CD4-positive, CD25-positive, alpha-beta regulatory T cell (primary cell): ENCODE data around the gene TMIE. TPM values are rescaled to one million over a fixed set of nuclear protein-coding genes. Genes with fewer than 3 reads are reported as not detected.
A peak's percentile ranks its signal among the peaks of the same experiment; 100 is the strongest.

Experiments used
- ATAC-seq, 2 donors: fragments of 150-1000 bp; cut with Tn5 transposase; one replicate each; pipeline ENCODE4 v1.10.0; 2021; ENCODE audit warnings: low read depth in 2 of 2, moderate number of reproducible peaks in 2 of 2, moderate library complexity in 1 of 2
- DNase-seq, 3 donors: peaks; one replicate each; pipeline versions ENCODE4 v3.0.0 to v3.0.0-alpha.2; 2012 to 2022; ENCODE audit warnings: mixed read lengths in 1 of 3
- H3K27ac ChIP-seq: one replicate; pipeline ENCODE4 v1.7.0; 2013; ENCODE audit warnings: mild to moderate bottlenecking, low read length; ENCODE audit not compliant: insufficient read depth, poor library complexity, severe bottlenecking
- H3K27me3 ChIP-seq: one replicate; pipeline ENCODE4 v1.7.0; 2013; ENCODE audit warnings: low read length; ENCODE audit not compliant: control insufficient read depth, insufficient read depth
- H3K36me3 ChIP-seq: one replicate; pipeline ENCODE4 v1.7.0; 2013; ENCODE audit warnings: mild to moderate bottlenecking, low read length, moderate library complexity; ENCODE audit not compliant: control insufficient read depth, insufficient read depth
- H3K4me1 ChIP-seq: 2 replicates; pipeline ENCODE4 v1.7.0; 2013; ENCODE audit warnings: mild to moderate bottlenecking, low read length; ENCODE audit not compliant: insufficient read depth, control insufficient read depth, poor library complexity, severe bottlenecking
- H3K4me3 ChIP-seq: one replicate; pipeline ENCODE4 v1.7.0; 2013; ENCODE audit warnings: low read depth, mild to moderate bottlenecking, low read length, moderate library complexity
- H3K9me3 ChIP-seq, 2 experiments: 1 replicate in 1 of 2; 2 replicates in 1 of 2; pipeline ENCODE4 v1.7.0; 2013; ENCODE audit warnings: low read length in 2 of 2, mild to moderate bottlenecking in 1 of 2, moderate library complexity in 1 of 2; ENCODE audit not compliant: control insufficient read depth in 2 of 2
- H3K27ac Mint-ChIP-seq, 3 donors: one replicate each; pipeline ENCODE4 v1.8.0; 2020 to 2022; ENCODE audit warnings: mild to moderate bottlenecking in 3 of 3, mixed read lengths in 3 of 3, moderate library complexity in 2 of 3
- H3K27me3 Mint-ChIP-seq: one replicate; pipeline ENCODE4 v1.8.0; 2022; ENCODE audit warnings: mild to moderate bottlenecking, mixed read lengths
- H3K36me3 Mint-ChIP-seq: one replicate; pipeline ENCODE4 v1.8.0; 2020; ENCODE audit warnings: mixed read lengths
- H3K4me1 Mint-ChIP-seq, 4 donors: one replicate each; pipeline ENCODE4 v1.8.0; 2020 to 2022; ENCODE audit warnings: mixed read lengths in 4 of 4, mild to moderate bottlenecking in 1 of 4
- H3K4me3 Mint-ChIP-seq, 4 donors: one replicate each; pipeline ENCODE4 v1.8.0; 2020 to 2022; ENCODE audit warnings: mild to moderate bottlenecking in 4 of 4, mixed read lengths in 4 of 4, moderate library complexity in 3 of 4
- H3K9me3 Mint-ChIP-seq, 7 donors: one replicate each; pipeline ENCODE4 v1.8.0; 2020 to 2022; ENCODE audit warnings: mixed read lengths in 7 of 7, mild to moderate bottlenecking in 3 of 7, moderate library complexity in 2 of 7
- polyA plus RNA-seq, 4 donors: library from polyadenylated mRNA; unstranded; fragments of 300-500 nt; fragmentation: Illumina TruSeq; gene quantifications; one replicate each; pipeline ENCODE4 v1.2.3, GENCODE V29; 2021
- total RNA-seq: library from RNA; stranded (reverse); gene quantifications from one replicate; pipeline ENCODE4 v1.2.3, GENCODE V29; 2022

TMIE gene
- total and polyA plus RNA-seq, 5 donors from 2014 or later: 0.60 to 1.9 (median 1.5) TPM

GRCh38 chr3:46670891-46671427 lies 30.2 kb upstream of the TMIE start:
- Histone ChIP-seq H3K27ac (no peak overlapping the region), H3K4me3 (no peak overlapping the region), H3K36me3 (no peaks in the 10 kb centered on the region), H3K9me3 (no peaks in the 10 kb centered on the region), H3K27me3 (no peaks in the 10 kb centered on the region), H3K4me1 (no peaks in the 10 kb centered on the region)
- DNase-seq (no peak), ATAC-seq (no peak)
- no peak overlapping the region for H3K4me3 Mint-ChIP-seq
- peaks cover 4% of the 10 kb centered on the region for H3K36me3 Mint-ChIP-seq
- H3K4me1 Mint-ChIP-seq: no peaks in the 10 kb centered on the region
- H3K9me3 Mint-ChIP-seq: peaks cover 0 to 1% (median 0%) of the 10 kb centered on the region in 7 donors
- H3K27me3 Mint-ChIP-seq: no peaks in the 10 kb centered on the region
- peak overlapping the region in 1 of 3 donors; percentile 76 for H3K27ac Mint-ChIP-seq

DNA sequence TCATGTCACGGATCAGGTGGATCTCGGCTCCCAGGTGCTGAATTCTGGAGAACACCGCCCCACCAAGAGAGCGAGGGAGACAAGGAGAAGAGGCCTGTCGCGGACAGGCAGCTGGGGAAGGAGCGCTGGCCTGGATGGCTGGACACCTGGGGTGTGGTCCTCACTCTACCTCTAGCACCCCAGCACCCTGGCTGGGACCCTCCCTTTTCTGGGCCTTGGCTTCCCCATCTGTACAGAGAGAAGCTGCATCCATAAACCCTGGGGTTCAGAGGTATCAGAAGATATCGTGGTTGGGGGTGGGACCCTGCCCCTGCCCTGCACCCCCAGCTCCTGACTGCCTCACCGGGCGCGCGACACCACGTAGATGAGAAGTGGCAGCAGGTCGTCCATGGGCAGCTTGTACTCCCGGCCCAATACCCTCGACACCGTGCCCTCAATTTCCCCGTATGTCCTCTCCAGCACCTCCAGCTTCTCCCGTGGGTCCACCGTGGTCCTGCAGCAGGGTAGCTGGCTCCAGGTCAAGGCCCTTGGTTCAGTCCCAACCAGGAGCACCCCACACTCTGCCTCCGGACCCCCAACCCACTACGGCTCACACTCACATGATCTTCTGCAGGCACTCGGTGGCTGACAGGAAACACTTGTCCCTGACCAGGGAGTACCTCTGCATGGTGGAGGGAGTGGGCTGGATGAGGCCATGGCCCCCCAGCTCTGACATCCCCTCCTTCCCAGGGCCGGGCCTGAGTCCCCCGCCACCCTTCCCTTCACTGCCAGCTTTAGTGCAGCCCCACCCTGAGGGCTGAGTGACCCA lies 29.4 kb upstream of the TMIE start:
- H3K4me3 ChIP-seq: no peak overlapping the region

GRCh38 chr3:46672349-46672695 lies 28.9 kb upstream of the TMIE start:
- Histone ChIP-seq H3K36me3 (no peaks in the 10 kb centered on the region), H3K9me3 (no peaks in the 10 kb centered on the region), H3K4me1 (no peaks in the 10 kb centered on the region), H3K27me3 (no peaks in the 10 kb centered on the region), H3K27ac (no peak overlapping the region), H3K4me3 (no peak overlapping the region)
- DNase-seq (no peak), ATAC-seq (no peak)
- Mint-ChIP-seq H3K4me3 (no peak overlapping the region), H3K27ac (no peak overlapping the region), H3K4me1 (no peaks in the 10 kb centered on the region), H3K9me3 (peaks cover 0 to 1% (median 0%) of the 10 kb centered on the region in 7 donors), H3K36me3 (peaks cover 4% of the 10 kb centered on the region), H3K27me3 (no peaks in the 10 kb centered on the region)

More for the DNA sequence above, 29.4 kb upstream of the TMIE start:
- H3K4me1 ChIP-seq: no peaks in the 10 kb centered on the region
- Mint-ChIP-seq H3K27ac (no peak overlapping the region), H3K4me3 (no peak overlapping the region), H3K9me3 (peaks cover 0 to 1% (median 0%) of the 10 kb centered on the region in 7 donors), H3K27me3 (no peaks in the 10 kb centered on the region), H3K36me3 (peaks cover 4% of the 10 kb centered on the region), H3K4me1 (no peaks in the 10 kb centered on the region)
- H3K27me3 ChIP-seq: no peaks in the 10 kb centered on the region
- H3K27ac ChIP-seq: no peak overlapping the region
- ATAC-seq (no peak), DNase-seq (no peak)
- no peaks in the 10 kb centered on the region for H3K9me3 ChIP-seq
- no peaks in the 10 kb centered on the region for H3K36me3 ChIP-seq

GRCh38 chr3:46673151-46674030 lies 27.8 kb upstream of the TMIE start:
- H3K4me1 Mint-ChIP-seq: no peaks in the 10 kb centered on the region
- Histone ChIP-seq H3K27ac (no peak overlapping the region), H3K4me3 (no peak overlapping the region), H3K27me3 (no peaks in the 10 kb centered on the region), H3K9me3 (no peaks in the 10 kb centered on the region), H3K4me1 (no peaks in the 10 kb centered on the region), H3K36me3 (no peaks in the 10 kb centered on the region)
- DNase-seq (no peak), ATAC-seq (no peak)
- H3K4me3 Mint-ChIP-seq: no peak overlapping the region
- no peak overlapping the region for H3K27ac Mint-ChIP-seq
- H3K36me3 Mint-ChIP-seq: peaks cover 4% of the 10 kb centered on the region
- no peaks in the 10 kb centered on the region for H3K27me3 Mint-ChIP-seq
- H3K9me3 Mint-ChIP-seq: peaks cover 0 to 1% (median 0%) of the 10 kb centered on the region in 7 donors

GRCh38 chr3:46674031-46674845 lies 27.0 kb upstream of the TMIE start:
- peak in 1 of 3 donors; percentile 37 for DNase-seq
- H3K4me3 Mint-ChIP-seq: no peak overlapping the region
- Histone ChIP-seq H3K9me3 (no peaks in the 10 kb centered on the region), H3K27ac (no peak overlapping the region), H3K4me1 (no peaks in the 10 kb centered on the region), H3K36me3 (no peaks in the 10 kb centered on the region), H3K4me3 (no peak overlapping the region), H3K27me3 (no peaks in the 10 kb centered on the region)
- H3K27ac Mint-ChIP-seq: no peak overlapping the region
- no peak for ATAC-seq
- H3K27me3 Mint-ChIP-seq: no peaks in the 10 kb centered on the region
- H3K9me3 Mint-ChIP-seq: peaks cover 0 to 1% (median 0%) of the 10 kb centered on the region in 7 donors
- H3K36me3 Mint-ChIP-seq: peaks cover 4% of the 10 kb centered on the region
- H3K4me1 Mint-ChIP-seq: no peaks in the 10 kb centered on the region

DNA sequence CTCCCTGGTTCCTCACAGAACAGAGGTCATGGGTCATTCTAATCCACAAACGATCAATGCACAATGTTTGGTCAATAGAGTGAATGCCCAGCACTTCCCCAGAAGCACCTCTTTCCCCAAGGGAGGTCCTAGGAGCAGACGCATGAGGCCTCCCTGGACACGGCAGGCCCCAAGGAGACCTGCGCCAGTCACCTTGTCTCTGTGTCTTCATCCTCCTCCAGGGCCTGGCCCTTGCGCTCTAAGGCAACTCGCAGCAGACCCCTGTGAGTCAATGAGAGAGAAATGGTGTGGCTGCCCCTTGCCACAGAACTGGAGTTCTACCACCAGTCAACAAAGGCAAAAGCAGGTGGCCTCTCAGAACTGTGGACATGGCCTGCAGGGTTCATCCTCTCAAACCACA lies 25.8 kb upstream of the TMIE start:
- Mint-ChIP-seq H3K4me1 (peaks cover 0 to 2% (median 0%) of the 10 kb centered on the region in 4 donors), H3K36me3 (peaks cover 11% of the 10 kb centered on the region), H3K27ac (no peak overlapping the region), H3K4me3 (no peak overlapping the region), H3K9me3 (peaks cover 0 to 1% (median 0%) of the 10 kb centered on the region in 7 donors), H3K27me3 (no peaks in the 10 kb centered on the region)
- DNase-seq: no peak
- Histone ChIP-seq H3K36me3 (no peaks in the 10 kb centered on the region), H3K9me3 (no peaks in the 10 kb centered on the region), H3K4me1 (no peaks in the 10 kb centered on the region), H3K27ac (no peak overlapping the region), H3K27me3 (no peaks in the 10 kb centered on the region), H3K4me3 (no peak overlapping the region)
- ATAC-seq: no peak

- ATAC-seq (no peak), DNase-seq (no peak)
- Histone ChIP-seq H3K36me3 (no peaks in the 10 kb centered on the region), H3K4me1 (no peaks in the 10 kb centered on the region), H3K4me3 (no peak overlapping the region), H3K27ac (no peak overlapping the region), H3K27me3 (no peaks in the 10 kb centered on the region), H3K9me3 (no peaks in the 10 kb centered on the region)
- H3K4me3 Mint-ChIP-seq: no peak overlapping the region
- H3K36me3 Mint-ChIP-seq: peaks cover 11% of the 10 kb centered on the region
- peaks cover 0 to 2% (median 0%) of the 10 kb centered on the region in 4 donors for H3K4me1 Mint-ChIP-seq
- no peak overlapping the region for H3K27ac Mint-ChIP-seq
- peaks cover 0 to 1% (median 0%) of the 10 kb centered on the region in 7 donors for H3K9me3 Mint-ChIP-seq
- no peaks in the 10 kb centered on the region for H3K27me3 Mint-ChIP-seq
These were observed 25.2 kb upstream of the TMIE start for GRCh38 chr3:46675843-46676567.
